Endothelial cell (in vitro differentiated cells): ENCODE data around the gene STARD3. TPM values are rescaled to one million over a fixed set of nuclear protein-coding genes. Genes with fewer than 3 reads are reported as not detected.

Experiments used
- DNase-seq: peaks from one replicate; pipeline ENCODE4 v3.0.0; 2021; ENCODE audit warnings: low spot score
- H3K27ac Mint-ChIP-seq: one replicate; pipeline ENCODE4 v1.8.0; 2021; ENCODE audit warnings: mixed read lengths, inconsistent platforms; ENCODE audit not compliant: unreplicated experiment
- H3K27me3 Mint-ChIP-seq: one replicate; pipeline ENCODE4 v1.8.0; 2021; ENCODE audit warnings: mild to moderate bottlenecking, moderate library complexity, mixed read lengths, inconsistent platforms; ENCODE audit not compliant: unreplicated experiment
- H3K36me3 Mint-ChIP-seq: one replicate; pipeline ENCODE4 v1.8.0; 2021; ENCODE audit warnings: mild to moderate bottlenecking, low read depth, mixed read lengths, inconsistent platforms; ENCODE audit not compliant: unreplicated experiment
- H3K4me1 Mint-ChIP-seq: one replicate; pipeline ENCODE4 v1.8.0; 2021; ENCODE audit warnings: mild to moderate bottlenecking, mixed read lengths, inconsistent platforms; ENCODE audit not compliant: unreplicated experiment
- H3K4me3 Mint-ChIP-seq: one replicate; pipeline ENCODE4 v1.8.0; 2021; ENCODE audit warnings: mild to moderate bottlenecking, mixed read lengths, inconsistent platforms; ENCODE audit not compliant: unreplicated experiment
- H3K9me3 Mint-ChIP-seq: one replicate; pipeline ENCODE4 v1.8.0; 2021; ENCODE audit warnings: mixed read lengths, inconsistent platforms; ENCODE audit not compliant: unreplicated experiment
- CTCF ChIP-seq: fragments of 200-600 bp; sonication (generic); IDR thresholded peaks from one replicate; pipeline ENCODE4 v1.5.0; 2021; ENCODE audit warnings: antibody characterized with exemption; ENCODE audit not compliant: unreplicated experiment
- total RNA-seq: library from RNA; stranded (reverse); fragmentation: NEBNext Ultra II Directional; extraction: Animal tissue kit (Norgen Biotek cat#: 25700); gene quantifications from one replicate; pipeline ENCODE4 v1.2.1, GENCODE V29; 2021; ENCODE audit not compliant: unreplicated experiment

STARD3 gene
- total RNA-seq, 1 donor from 2014 or later, result 77.7 TPM

GRCh38 chr17:39608142-39608981 lies 28.6 kb upstream of the STARD3 start:
- Mint-ChIP-seq H3K36me3 (peaks cover 3% of the 10 kb centered on the region), H3K4me1 (no peaks in the 10 kb centered on the region), H3K9me3 (no peaks in the 10 kb centered on the region), H3K27me3 (peaks cover 16% of the 10 kb centered on the region), H3K4me3 (no peak overlapping the region), H3K27ac (no peak overlapping the region)
- DNase-seq, result no peak
- TF ChIP-seq CTCF, result no peak

- Mint-ChIP-seq H3K9me3 (no peaks in the 10 kb centered on the region), H3K27ac (no peak overlapping the region), H3K4me3 (no peak overlapping the region), H3K4me1 (no peaks in the 10 kb centered on the region), H3K27me3 (peaks cover 17% of the 10 kb centered on the region), H3K36me3 (peaks cover 3% of the 10 kb centered on the region)
- TF ChIP-seq CTCF, result no peak
- no peak for DNase-seq
Measured at GRCh38 chr17:39609416-39610025, 27.4 kb upstream of the STARD3 start.

GRCh38 chr17:39611401-39612112 lies 25.4 kb upstream of the STARD3 start:
- peaks cover 3% of the 10 kb centered on the region for H3K36me3 Mint-ChIP-seq
- no peaks in the 10 kb centered on the region for H3K9me3 Mint-ChIP-seq
- H3K27ac Mint-ChIP-seq, result no peak overlapping the region
- no peak for TF ChIP-seq CTCF
- no peaks in the 10 kb centered on the region for H3K4me1 Mint-ChIP-seq
- no peak for DNase-seq
- no peak overlapping the region for H3K4me3 Mint-ChIP-seq
- H3K27me3 Mint-ChIP-seq, result peaks cover 20% of the 10 kb centered on the region

- Mint-ChIP-seq H3K27ac (no peak overlapping the region), H3K36me3 (peaks cover 3% of the 10 kb centered on the region), H3K4me1 (no peaks in the 10 kb centered on the region), H3K27me3 (peaks cover 23% of the 10 kb centered on the region), H3K9me3 (no peaks in the 10 kb centered on the region), H3K4me3 (no peak overlapping the region)
- TF ChIP-seq CTCF, result no peak
- DNase-seq, result no peak
Measured at GRCh38 chr17:39612291-39612894, 24.6 kb upstream of the STARD3 start.
